NCI-H748 (cell line): ENCODE data around the gene SRSF4.
"Not testable (repeated sequence)": the region's sequence is repeated elsewhere in the genome, so short reads cannot be mapped to it uniquely, and the experiment has no call there.

Experiments used
- DNase-seq: peaks from one replicate; lab custom pipeline; 2025; ENCODE audit not compliant: unreplicated experiment; lab: John Stamatoyannopoulos, UW

SRSF4 gene

GRCh38 chr1:29181413-29182225, at the start of gene SRSF4:
Gene SRSF4 (minus strand): TSS chr1:29181900. CDS start chr1:29181752, 148 bp downstream.
- peak; percentile 97 for DNase-seq

DNA sequence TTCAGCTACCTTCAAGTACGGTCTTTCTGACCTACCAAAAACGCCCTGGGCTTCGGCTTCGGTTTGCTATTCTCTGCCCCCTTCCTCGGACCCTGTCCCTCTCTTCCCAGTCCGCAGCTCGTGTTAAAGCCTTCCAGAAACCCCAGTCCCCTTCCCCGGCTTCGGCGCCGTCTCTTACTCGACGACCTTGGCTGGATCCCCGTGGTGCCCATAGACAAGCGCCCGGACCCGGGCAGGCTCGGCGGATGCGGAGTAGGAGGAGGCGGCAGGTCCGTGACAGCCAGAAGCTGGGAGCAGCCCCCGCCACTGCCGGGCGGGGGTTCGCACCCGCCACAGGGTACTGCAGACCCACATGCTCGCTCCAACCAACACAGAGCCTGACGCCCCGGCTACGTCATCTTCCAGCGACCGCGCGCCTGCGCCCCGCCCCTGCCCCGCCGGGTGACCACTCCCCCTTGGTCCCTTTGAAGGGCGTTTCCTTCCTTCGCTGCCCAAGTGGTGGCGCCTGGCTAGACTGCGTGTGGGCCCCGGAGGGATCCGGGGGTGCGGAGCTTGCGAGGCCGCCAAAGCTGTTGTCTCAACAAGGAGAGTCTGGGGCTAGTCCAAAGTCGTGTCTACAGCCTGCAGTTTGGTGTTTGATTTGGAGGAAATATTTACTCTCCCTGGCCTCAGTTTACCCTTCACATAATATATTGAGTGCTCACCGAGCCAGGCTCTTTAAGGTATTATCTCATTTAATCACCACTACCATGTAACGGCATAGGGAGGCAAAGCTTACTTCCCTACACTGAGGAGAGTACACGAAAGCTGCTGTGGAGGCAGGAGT, 49.1 kb upstream of the SRSF4 start, which contains the start of gene MECR:
TSS of gene MECR (minus strand) at position 382 of the 826 bp plus-strand sequence. CDS start at position 354, 28 bp downstream.
- peak; percentile 84 for DNase-seq

- no peak for DNase-seq
These were observed 48.5 kb upstream of the SRSF4 start for GRCh38 chr1:29230204-29230552.

DNA sequence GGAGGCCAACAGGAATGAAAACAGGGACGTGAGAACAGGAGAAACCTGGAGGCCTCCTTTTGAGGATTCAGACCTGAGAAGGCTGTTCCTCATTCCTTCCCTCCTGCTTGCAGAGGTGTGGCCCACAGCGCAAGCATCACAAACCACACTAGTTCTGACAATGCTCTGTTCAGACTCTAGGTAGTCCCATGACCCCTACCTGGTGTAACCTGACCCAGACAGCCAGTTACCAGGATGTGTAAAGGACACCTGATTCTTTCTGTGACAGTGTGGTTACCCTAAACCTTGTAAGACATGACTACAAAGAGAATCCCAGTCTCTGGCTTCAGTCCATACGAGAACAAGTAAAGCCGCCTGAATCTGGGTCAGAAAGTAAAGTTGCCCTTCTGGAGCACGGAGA, 45.8 kb upstream of the SRSF4 start:
- no peak for DNase-seq

GRCh38 chr1:29225361-29225760, 43.7 kb upstream of the SRSF4 start:
- no peak for DNase-seq

DNA sequence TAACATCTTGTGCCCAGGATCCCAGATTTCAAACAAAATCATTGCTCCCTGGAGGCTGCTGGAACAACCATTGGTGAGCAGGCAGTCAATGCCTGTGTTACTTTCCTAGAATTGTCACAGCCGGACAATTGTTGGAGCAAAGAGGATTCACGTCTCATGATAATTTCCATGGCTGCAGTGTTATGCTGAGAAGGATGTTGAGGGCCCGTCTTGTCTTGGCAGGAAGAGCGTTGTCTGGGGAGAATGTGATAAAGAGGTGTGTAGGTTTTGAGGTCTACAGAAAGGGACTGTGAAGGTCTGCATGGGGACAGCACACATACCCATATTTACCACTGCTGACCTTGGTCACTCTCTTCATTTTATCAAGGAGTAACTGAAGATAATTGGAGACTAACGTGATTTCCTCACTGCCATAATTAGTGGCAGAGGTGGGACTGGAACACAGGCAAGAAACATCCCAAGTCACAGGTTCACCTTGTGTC, 42.7 kb upstream of the SRSF4 start:
- DNase-seq: no peak

GRCh38 chr1:29223521-29223920, 41.8 kb upstream of the SRSF4 start:
- DNase-seq: no peak

GRCh38 chr1:29222686-29223085, 41.0 kb upstream of the SRSF4 start:
- DNase-seq: no peak

DNA sequence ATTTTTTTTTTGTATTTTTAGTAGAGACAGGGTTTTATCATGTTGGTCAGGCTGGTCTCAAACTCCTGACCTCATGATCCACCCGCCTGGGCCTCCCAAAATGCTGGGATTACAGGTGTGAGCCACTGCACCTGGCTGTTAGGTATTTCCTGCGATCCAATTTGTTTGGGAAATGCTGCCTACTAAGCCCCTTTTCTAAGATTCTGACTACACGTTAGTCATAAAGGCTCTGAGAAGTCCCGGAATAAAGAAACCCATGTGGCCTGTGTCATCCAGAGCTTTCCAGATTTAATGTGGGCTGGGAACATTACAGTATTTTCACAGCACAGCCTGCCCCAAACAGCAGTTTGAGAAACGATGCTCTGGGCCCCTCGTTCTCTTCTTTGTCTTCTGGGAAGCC, 40.6 kb upstream of the SRSF4 start:
- DNase-seq: not testable (repeated sequence)

GRCh38 chr1:29221296-29221695, 39.6 kb upstream of the SRSF4 start:
- DNase-seq: no peak

DNA sequence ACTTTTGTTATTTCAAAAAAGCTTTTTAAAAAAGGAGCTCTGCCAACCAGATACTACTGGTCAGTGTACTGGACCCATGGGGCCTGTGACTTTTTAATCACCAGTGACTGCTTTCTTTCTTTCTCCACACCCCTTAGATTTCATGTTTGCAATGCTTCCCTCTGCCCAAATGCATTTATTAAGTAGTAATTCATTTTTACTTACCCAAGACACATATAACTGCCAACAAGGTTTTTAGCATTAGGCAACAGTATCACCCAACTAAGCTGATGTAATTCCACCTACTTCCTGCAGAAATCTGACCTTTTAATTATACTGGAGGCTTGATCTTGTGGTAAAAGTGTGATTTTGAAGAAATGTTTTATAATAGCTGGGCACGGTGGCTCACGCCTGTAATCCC, 36.5 kb upstream of the SRSF4 start:
- no peak for DNase-seq

- DNase-seq: no peak
These were observed 35.9 kb upstream of the SRSF4 start for GRCh38 chr1:29217633-29218032.

DNA sequence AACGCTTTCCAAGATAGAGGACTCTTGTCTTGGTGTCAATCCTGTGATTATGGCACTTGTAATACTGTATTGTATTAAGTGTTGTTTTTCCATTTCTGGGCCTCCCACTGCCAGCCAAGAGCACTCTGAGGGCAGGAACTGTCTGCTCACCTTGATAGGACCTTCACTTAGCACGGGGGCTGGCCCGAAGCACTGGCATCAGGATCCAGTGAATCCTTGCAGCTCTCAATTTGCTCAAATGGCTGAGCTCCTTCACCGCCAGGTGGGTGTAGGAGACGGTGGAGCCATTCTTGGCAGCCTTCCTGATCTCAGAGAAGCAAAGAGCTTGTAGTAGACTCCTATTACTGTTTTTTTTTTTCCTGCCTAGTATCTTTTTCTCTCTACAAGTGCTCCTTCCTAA, 31.4 kb upstream of the SRSF4 start:
- no peak for DNase-seq

GRCh38 chr1:29211086-29212030, 29.7 kb upstream of the SRSF4 start:
- peak; percentile 39 for DNase-seq

DNA sequence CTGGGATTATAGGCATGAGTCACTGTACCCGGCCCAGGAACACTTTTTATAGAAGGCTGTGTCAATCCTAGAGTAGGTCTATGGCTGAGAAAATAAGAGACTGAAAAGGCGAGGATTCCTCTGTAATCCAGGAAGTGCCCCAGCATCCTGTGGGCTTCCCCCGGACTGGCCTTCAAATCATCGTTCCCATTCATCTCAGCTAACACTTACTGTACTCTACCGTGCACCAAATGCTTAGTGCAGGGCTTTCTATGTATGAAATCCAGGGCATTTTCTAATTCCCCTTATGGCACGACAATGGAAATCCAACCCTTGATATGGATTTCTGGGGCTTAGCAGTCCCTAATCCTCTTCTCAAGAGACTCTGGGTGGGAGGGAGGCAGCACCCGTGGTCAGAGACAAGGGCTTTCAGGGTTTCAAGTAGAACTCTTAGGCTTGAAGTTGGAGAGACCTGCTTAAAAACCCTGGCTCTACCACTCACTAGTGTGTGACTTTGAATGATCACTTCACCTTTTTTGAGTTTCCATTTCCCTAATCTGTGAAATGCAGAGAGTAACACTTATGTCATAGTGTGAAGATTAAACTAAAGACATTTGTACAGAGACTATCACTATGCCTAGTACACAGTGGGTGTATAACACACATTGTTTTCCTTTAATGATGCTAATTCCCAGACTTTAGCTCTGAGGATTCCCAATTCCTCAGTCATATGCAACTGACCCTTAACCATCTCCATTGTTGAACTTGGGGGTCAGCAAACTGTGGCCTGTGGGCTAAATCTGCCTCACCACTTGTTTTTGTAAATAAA, 28.8 kb upstream of the SRSF4 start:
- no peak for DNase-seq

DNA sequence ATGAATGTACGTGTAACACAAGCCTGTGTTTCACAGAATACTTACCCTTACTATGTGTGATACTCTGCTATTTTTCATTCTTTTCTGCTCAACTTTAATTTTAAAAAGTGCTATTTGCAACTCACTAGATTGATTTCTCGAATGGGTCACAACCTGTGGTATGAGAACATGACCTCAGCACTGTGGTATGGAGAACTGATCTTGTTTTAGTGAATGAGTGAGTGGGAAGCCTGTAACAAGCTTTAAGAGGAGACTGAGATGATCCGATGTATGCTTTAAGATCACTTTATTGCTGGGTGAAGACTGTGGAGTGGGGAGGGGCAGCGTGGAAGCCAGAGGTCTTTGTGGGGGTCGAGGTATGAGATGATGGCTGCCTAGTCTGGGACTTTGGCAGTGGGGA, 27.5 kb upstream of the SRSF4 start:
- no peak for DNase-seq

- DNase-seq: no peak
These were observed 26.7 kb upstream of the SRSF4 start for GRCh38 chr1:29208442-29208841.

DNA sequence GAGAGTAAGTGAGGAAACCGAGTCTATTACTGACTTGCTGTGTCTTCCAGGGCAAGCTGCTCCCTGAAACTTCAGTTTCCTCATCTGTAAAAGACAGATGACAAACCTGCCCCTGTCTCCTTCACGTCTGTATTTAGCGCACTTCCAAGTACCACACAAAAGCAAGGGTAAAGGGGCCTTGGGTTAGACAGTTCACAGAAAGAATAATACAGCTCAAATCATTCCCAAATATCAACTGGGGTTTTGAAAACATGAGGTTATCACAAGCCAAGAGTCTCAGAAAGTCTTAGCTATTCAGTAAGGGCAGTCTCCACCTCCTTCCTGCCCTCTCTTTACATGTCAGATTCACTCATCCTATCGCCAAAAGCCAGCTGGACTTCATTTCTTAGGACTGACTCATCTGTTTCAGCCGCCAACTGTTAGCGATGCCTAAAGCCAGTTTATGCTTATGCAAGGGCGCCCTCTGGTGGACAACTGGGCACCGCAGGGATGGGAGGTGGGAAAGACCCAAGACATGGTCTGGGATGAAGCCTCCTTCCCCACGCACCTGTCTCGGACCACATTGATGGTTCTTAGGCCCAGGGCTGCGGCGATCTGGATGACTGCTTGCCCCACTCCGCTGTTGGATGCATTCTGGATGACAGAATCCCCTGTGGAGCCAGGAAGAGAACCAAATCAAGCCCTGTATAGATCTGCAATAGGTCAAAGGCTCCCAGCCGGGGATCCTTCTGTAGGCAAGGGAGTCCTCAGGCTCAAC, 21.1 kb upstream of the SRSF4 start:
- DNase-seq: peak; percentile 81

GRCh38 chr1:29202053-29202452, 20.4 kb upstream of the SRSF4 start:
- no peak for DNase-seq
